SK-N-SH treated with all-trans-retinoic acid at 6 μM for 48 hours (cell line): Measurements from ENCODE around the gene LRMDA.

ENCODE experiments used
- BACH2 ChIP-seq: fragments of 250-450 bp; sonication (Bioruptor Pico); IDR thresholded peaks from 2 replicates; pipeline ENCODE4 v1.9.0; 2021; ENCODE audit warnings: mild to moderate bottlenecking, borderline replicate concordance
- CREB5 ChIP-seq: fragments of 250-450 bp; sonication (Bioruptor Pico); IDR thresholded peaks from 2 replicates; pipeline ENCODE4 v1.5.1; 2020; ENCODE audit warnings: low read depth, mild to moderate bottlenecking, moderate library complexity
- PATZ1 ChIP-seq: fragments of 250-450 bp; sonication (Bioruptor Pico); IDR thresholded peaks from 2 replicates; pipeline ENCODE4 v1.8.0; 2020; ENCODE audit warnings: mild to moderate bottlenecking, moderate library complexity, borderline replicate concordance
- PPARA ChIP-seq: fragments of 250-450 bp; sonication (Bioruptor Pico); IDR thresholded peaks from 2 replicates; pipeline ENCODE4 v1.5.0; 2020; ENCODE audit warnings: mild to moderate bottlenecking, borderline replicate concordance
- TOX ChIP-seq: fragments of 250-450 bp; sonication (Bioruptor Pico); IDR thresholded peaks from 2 replicates; pipeline ENCODE4 v1.8.0; 2021; ENCODE audit warnings: mild to moderate bottlenecking, moderate library complexity, borderline replicate concordance
- ZC3H10 ChIP-seq: fragments of 250-450 bp; sonication (Bioruptor Pico); IDR thresholded peaks from 2 replicates; pipeline ENCODE4 v1.5.1; 2021; ENCODE audit warnings: mild to moderate bottlenecking, moderate library complexity
- ZFP30 ChIP-seq: fragments of 450-650 bp; formaldehyde crosslinking; IDR thresholded peaks from 2 replicates; pipeline ENCODE4 v1.5.0; 2022; ENCODE audit warnings: mild to moderate bottlenecking, moderate library complexity

GRCh38 chr10:75484717-75485116 lies 53.3 kb downstream of the LRMDA start:
- TF ChIP-seq TOX (no peak), CREB5 (CRISPR knock-in tag) (no peak), ZC3H10 (CRISPR knock-in tag) (no peak), BACH2 (CRISPR knock-in tag) (no peak), PPARA (CRISPR knock-in tag) (no peak), PATZ1 (no peak), ZFP30 (CRISPR knock-in tag) (no peak)
